HG03097 (cell line): ENCODE measurements around the gene PHACTR3.
"Not testable (repeated sequence)": the region's sequence is repeated elsewhere in the genome, so short reads cannot be mapped to it uniquely, and the experiment has no call there.

Source experiments
- ATAC-seq: cut with Tn5 transposase; IDR thresholded peaks from one replicate; pipeline ENCODE4 v1.9.1; 2021; ENCODE audit not compliant: unreplicated experiment, low FRiP score

The PHACTR3 gene

GRCh38 chr20:59618131-59618530, 13.8 kb downstream of the PHACTR3 start:
- no peak for ATAC-seq

DNA sequence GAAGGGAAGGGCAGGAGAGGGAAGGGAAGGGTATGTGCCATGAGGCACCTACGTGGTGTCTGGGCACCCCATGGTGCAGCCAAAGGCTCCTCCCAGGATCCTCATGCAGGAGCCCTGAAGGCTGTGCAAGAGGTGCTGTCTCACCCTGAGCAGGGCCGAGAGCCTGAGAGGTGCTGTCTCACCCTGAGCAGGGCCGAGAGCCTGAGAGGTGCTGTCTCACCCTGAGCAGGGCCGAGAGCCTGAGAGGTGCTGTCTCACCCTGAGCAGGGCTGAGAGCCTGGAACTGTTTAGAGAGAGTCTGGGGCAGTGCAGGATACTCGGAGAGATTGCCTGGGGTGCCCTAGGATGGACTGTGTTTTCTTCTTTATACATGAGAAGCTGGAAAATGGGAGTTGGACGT, 14.2 kb downstream of the PHACTR3 start:
- not testable (repeated sequence) for ATAC-seq

- no peak for ATAC-seq
Observed at GRCh38 chr20:59620860-59621505, 16.6 kb downstream of the PHACTR3 start.

- ATAC-seq = no peak
Observed at GRCh38 chr20:59622496-59622895, 18.2 kb downstream of the PHACTR3 start.

DNA sequence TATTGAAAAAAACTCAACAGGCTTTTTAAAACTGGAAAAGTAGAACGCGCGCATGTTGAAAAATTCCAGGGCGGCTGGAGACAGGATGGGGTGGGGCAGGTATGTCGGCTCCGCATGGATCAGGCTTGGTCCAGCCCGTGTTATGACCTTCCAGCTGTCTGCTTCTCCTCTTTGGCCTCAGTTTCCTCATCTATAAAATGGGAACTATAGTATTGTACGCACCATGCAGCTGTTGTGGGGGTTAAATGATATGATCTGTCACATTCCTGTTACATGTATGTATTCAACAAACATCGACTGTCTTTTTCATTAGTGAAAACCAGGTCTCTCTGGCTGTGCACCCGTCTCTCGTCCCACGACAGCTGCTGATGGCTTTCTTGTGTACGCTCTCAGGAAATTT, 18.8 kb downstream of the PHACTR3 start:
- no peak for ATAC-seq

- no peak for ATAC-seq
Observed at GRCh38 chr20:59623583-59623982, 19.2 kb downstream of the PHACTR3 start.

GRCh38 chr20:59624401-59624800, 20.1 kb downstream of the PHACTR3 start:
- ATAC-seq = no peak

DNA sequence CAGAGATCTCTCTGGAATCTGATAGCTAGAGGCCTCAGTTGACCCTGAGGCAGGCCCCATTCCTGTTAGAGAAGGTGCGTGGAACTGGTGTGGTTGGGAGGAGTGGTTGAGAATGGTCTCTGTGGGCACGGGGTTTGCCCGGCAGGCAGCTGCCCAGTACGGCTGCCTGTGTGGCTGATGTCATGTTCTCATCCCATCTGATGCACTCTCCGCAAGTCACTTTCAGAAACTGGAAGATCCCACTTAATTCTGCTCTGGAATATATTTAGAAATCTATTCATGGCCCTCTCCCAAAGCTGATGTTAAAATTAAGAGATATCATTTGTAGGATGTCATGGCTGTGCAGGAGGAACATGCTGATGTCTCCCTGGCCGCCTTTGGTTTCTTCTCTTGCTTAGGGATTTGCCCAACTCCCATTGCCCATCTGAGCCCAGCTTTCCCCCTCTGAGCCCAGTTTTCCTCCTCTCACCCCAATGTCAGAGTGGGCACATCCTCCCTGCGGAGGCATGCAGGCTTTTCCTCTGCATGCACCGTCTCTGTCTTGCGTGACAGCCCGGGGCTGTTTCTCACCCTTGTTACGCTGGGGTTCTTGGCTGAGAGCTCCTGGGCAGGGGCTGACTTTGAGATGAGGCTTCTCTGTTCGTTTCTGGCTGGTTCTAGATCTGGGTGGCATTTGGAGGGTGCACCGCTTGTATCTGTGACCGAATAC, 21.0 kb downstream of the PHACTR3 start:
- no peak for ATAC-seq

GRCh38 chr20:59627298-59627697, 23.0 kb downstream of the PHACTR3 start:
- no peak for ATAC-seq

DNA sequence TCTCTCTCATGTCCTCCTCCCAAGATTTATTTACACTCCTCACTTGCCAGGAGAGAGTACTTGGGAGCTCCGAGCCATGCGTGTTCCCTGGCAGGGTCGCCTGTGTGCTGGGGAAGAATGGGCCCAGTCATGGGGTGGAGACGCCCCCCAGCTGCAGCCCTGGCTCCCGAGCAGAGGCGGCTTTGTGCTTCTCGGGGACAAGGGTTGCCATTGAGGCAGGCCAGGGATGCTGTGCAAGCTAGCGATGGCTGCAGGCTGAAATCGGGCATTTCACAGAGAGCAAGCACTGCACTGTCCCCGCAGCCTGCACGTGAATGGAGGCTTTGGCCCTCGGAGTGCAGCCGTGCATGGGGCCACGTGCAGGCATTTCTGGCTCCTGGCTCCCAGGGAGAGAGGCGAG, 23.8 kb downstream of the PHACTR3 start:
- no peak for ATAC-seq

- ATAC-seq = no peak
Observed at GRCh38 chr20:59629141-59630045, 25.1 kb downstream of the PHACTR3 start.

DNA sequence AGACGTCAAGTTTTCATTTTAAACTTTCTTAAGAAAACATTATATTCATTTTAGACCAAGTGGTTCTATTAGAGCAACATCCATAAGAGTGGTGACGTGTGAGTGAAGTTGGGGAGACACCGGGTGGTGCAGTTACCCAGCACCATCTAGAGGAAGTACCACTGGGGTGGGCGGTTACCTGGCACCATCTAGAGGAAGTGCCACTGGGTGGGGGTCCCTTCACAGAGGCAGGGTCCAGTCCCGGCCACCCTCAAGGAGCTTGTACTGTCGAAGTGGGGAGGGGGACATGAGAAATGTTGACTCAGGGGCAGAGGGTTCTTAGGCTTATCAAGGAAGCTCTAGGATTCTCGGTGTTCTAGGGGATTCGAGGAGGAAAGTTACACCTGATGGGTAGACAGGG, 26.2 kb downstream of the PHACTR3 start:
- no peak for ATAC-seq

DNA sequence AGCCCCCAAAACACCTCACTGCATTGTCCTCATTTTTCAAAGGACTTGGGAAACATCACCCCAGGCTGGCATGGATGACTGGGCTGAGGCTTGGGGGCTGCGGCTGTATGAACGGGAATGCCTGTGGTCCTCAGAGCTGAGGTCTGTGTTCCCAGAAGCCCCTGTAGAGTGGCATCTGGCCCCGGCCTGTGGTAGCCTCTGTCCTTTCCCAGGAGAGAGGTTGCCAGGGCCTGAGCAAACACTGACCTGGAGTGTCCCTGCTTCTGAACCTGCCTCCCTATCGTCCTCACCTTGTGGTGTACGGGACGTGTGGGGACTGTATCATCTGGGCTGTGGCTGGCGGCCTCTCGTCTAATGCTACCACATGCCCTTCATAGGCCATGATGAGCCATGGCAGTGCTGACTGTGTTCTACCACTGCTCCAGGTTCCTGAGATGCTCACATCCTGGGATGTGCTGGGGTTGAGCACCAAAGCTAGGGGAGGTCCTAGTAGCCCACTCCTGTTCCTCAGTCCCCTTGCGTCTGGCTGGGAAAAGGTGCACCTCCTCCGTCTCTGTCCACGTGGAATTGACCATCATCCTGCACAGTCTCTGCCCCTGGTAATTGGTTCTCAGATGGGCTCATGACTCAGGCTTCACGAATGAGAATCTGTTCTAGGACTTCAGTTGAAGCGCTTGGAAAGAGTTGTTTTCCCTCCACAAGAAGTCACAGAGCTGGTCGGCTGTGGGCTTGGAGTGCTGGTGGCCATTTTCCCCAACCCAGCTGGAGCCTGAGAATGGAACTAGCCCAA, 27.6 kb downstream of the PHACTR3 start:
- no peak for ATAC-seq

- no peak for ATAC-seq
Observed at GRCh38 chr20:59632541-59633113, 28.3 kb downstream of the PHACTR3 start.

DNA sequence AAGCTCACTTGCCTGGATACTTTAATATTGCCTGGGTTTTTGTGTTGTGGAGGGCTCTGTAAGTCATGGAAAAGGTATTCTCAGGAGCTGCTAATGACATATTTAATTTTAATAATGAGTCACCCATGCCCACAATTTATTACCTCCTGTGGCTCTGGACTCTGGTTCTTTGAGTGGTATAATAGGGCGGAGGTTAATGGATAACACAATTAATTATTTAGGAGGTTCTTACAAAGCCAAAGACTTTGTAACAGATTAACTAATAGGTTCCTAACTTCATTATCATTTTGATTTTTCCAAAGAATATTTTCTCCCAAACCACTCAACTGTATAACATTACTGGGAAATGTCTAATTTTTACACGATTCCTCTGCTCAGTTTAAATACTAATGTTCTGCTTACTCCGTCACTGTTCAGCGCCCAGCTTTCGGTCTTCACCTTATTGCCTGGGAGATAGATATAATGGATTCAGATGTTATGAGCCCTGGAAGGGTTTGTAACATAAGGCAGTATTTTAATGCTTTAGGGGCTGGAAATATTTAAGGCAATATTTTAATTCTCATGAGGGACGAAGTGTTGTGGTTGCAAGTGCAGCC, 29.4 kb downstream of the PHACTR3 start:
- no peak for ATAC-seq

DNA sequence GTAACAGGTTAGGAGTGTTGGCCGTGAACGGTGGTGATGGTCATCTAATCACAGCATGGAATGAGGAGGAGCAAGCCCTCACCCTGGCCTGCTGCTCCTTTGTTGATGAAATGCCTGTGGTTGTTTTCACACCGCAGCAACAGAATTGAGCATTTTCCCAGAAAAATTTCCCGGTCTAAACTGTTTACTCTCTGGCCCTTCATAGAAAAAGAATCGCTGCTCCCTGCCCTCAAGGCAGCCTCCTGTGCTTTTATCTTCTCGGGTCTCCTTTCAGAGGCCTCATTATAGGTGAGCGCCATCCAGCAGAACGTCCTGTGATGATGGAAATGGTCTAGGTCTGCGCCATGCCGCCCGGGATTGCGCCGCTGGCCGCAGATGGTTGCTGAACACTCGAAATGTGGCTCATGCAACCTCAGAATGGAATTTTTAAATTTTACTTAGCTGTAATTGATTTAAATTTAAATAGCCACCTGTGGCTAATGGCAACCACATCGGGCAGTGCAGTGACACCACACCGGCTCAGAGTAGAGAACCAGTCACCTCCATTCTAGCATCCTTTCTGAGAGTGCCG, 30.2 kb downstream of the PHACTR3 start:
- no peak for ATAC-seq

GRCh38 chr20:59636766-59637370, 32.5 kb downstream of the PHACTR3 start:
- no peak for ATAC-seq

- no peak for ATAC-seq
Observed at GRCh38 chr20:59640267-59640666, 35.9 kb downstream of the PHACTR3 start.

DNA sequence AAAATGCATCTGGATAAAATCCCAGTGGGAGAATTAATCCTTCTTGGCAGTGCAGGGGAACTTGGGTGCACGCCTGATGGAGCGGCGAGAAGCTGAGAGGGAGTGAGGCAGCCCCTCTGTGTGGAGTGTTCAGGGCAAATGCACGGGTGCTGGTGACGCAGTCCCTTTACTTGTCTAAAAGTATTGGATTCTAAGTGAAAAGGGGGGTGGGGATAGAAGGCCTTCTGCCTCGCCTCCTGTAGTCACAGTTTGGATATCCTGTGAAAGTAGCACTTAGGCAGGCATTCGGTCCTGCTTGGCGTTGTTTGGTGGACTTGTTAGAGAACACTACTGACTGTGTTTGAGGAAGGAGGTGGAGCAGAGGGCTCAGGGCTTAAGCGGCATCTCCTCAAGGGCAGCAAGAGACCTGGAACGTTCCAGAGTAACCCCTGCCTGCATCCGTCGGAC, 39.3 kb downstream of the PHACTR3 start:
- ATAC-seq = no peak
